HEK293T (cell line): Measurements from ENCODE around the gene PPP1R12C.

Experiments
- ARNT ChIP-seq: fragments of 450-650 bp; IDR thresholded peaks from 2 replicates; pipeline ENCODE4 v1.6.1; 2017; ENCODE audit warnings: mild to moderate bottlenecking
- ELF4 ChIP-seq: fragments of 450-650 bp; IDR thresholded peaks from 2 replicates; pipeline ENCODE4 v1.6.1; 2017; ENCODE audit warnings: antibody characterized with exemption
- FOXA1 ChIP-seq: fragments of 450-650 bp; IDR thresholded peaks from 2 replicates; pipeline ENCODE4 v1.6.1; 2016; ENCODE audit warnings: mild to moderate bottlenecking
- FOXM1 ChIP-seq: fragments of 450-650 bp; IDR thresholded peaks from 2 replicates; pipeline ENCODE4 v1.6.1; 2017; ENCODE audit warnings: mild to moderate bottlenecking, borderline replicate concordance
- HDGF ChIP-seq: fragments of 450-650 bp; IDR thresholded peaks from 2 replicates; pipeline ENCODE4 v1.6.1; 2017; ENCODE audit warnings: antibody characterized with exemption, borderline replicate concordance
- L3MBTL2 ChIP-seq: fragments of 450-650 bp; conservative IDR thresholded peaks from 2 replicates; pipeline ENCODE4 v1.6.1; 2016; ENCODE audit warnings: mild to moderate bottlenecking
- NFRKB ChIP-seq: fragments of 450-650 bp; IDR thresholded peaks from 2 replicates; pipeline ENCODE4 v1.6.1; 2016; ENCODE audit warnings: mild to moderate bottlenecking, moderate library complexity
- SP1 ChIP-seq: fragments of 450-650 bp; IDR thresholded peaks from 2 replicates; pipeline ENCODE4 v1.6.1; 2017
- TARDBP ChIP-seq: fragments of 450-650 bp; IDR thresholded peaks from 2 replicates; pipeline ENCODE4 v1.6.1; 2016
- ZNF384 ChIP-seq: fragments of 450-650 bp; IDR thresholded peaks from 2 replicates; pipeline ENCODE4 v1.6.1; 2016

DNA sequence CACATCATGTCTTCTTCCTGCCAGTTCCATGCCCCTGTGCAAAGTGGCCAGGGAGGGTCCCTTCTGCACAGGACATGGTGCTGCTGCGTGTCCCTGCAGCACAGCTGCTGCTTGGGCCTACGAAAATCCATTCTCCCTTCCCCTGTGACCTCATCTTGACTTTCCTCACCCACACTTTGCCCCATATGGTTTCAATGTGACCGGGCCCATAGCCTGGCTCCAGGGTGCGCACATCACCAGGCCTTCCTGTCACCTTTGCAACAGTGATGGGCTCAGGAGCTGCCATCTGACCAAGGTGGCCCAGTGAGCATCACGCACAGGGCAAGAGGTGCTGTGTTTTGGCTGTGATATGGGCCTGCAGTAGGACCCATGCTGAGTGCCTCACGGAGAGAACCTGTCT, 10.8 kb downstream of the PPP1R12C start:
- no peak for TF ChIP-seq ELF4
- TF ChIP-seq SP1 = no peak
- no peak for TF ChIP-seq HDGF
- TF ChIP-seq ZNF384 = no peak
- no peak for TF ChIP-seq FOXA1
- TF ChIP-seq NFRKB = no peak
- TF ChIP-seq FOXM1 = no peak
- TF ChIP-seq TARDBP = no peak
- TF ChIP-seq L3MBTL2 = no peak
- TF ChIP-seq ARNT = no peak
